HUES64 (cell line): Measurements from ENCODE around the gene TANGO6.
"Not testable (repeated sequence)": the region's sequence is repeated elsewhere in the genome, so short reads cannot be mapped to it uniquely, and the experiment has no call there.

Experiments
- H3K27ac ChIP-seq: 2 replicates; pipeline ENCODE4 v1.7.0; 2013; ENCODE audit warnings: low read depth, low read length, inconsistent platforms
- H3K27me3 ChIP-seq: 2 replicates; pipeline ENCODE4 v1.6.1; 2013; ENCODE audit warnings: mild to moderate bottlenecking, low read length; ENCODE audit not compliant: insufficient read depth
- H3K36me3 ChIP-seq: 2 replicates; pipeline ENCODE4 v1.6.1; 2013; ENCODE audit warnings: mild to moderate bottlenecking, low read length; ENCODE audit not compliant: insufficient read depth
- H3K4me1 ChIP-seq: 2 replicates; pipeline ENCODE4 v1.6.1; 2013; ENCODE audit warnings: mild to moderate bottlenecking, low read length, moderate library complexity; ENCODE audit not compliant: insufficient read depth
- H3K4me3 ChIP-seq: 2 replicates; pipeline ENCODE4 v1.5.1; 2013; ENCODE audit warnings: mild to moderate bottlenecking, low read length, moderate library complexity
- H3K9ac ChIP-seq: 2 replicates; pipeline ENCODE4 v1.6.1; 2013; ENCODE audit warnings: mild to moderate bottlenecking, low read depth, low read length
- H3K9me3 ChIP-seq: 2 replicates; pipeline ENCODE4 v1.6.1; 2013; ENCODE audit warnings: low read depth, low read length; ENCODE audit not compliant: insufficient read depth
- WGBS: fragments of 150-250, 120-280 bp; methylation state at CpG from one replicate; pipeline ENCODE4 v1.1.7; 2013; ENCODE audit warnings: missing lambda C conversion rate; 5-methylcytosine and 5-hydroxymethylcytosine counted together

TANGO6 gene

DNA sequence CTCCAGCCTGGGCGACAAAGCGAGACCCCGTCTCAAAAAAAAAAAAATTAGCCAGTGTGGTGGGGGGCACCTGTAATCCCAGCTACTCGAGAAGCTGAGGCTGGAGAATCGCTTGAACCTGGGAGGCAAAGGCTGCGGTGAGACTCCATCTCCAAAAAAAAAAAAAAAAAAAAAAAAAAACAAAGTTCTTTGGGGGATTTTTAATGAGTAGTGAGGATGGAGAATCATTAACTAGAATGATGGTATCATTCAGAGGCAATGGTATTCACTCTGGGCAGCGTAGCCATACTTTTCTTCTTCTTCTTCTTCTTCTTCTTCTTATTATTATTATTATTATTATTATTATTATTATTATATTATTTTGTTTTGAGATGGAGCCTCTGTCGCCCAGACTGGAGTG is 220.2 kb downstream of the TANGO6 start:
- not testable (repeated sequence) for H3K27ac ChIP-seq, H3K4me3 ChIP-seq, H3K36me3 ChIP-seq, H3K9ac ChIP-seq, H3K27me3 ChIP-seq, H3K9me3 ChIP-seq
- 96% methylated on average over 6 of the region's 8 CpGs for WGBS
- H3K4me1 ChIP-seq = peaks cover 19% of the 10 kb centered on the region

DNA sequence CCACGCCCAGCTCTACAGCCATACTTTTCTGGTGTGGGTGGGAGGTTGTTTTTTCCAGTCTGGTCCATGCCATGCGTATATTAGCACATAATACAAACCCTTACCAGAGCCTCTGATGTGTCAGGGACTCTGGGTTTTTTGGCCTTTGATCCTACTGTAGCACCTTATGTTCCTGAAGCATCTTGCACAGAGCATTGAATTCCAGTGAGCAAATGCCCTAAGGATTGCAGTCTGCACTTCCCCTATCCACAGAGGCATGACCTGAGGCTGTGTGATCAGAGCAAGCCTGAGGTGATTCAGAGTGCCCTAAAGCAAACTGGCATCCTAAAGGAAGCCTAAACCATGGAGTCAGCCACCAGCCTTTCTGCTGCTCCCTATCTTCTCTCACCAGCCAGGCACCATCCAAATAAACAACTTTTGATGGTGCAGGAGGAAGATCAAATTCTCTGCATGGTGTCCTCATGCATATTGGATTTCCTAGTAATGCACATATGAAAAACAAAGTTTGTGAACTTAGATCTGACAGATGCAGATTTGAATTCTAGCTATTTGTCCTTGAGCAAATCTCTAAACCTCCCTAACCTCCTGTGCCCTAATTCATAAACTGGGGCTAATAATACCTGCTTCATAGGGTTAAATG is 220.9 kb downstream of the TANGO6 start:
- H3K36me3 ChIP-seq = no peaks in the 10 kb centered on the region
- H3K27me3 ChIP-seq = no peaks in the 10 kb centered on the region
- WGBS = 90% methylated on average over 2 of the region's 2 CpGs
- H3K27ac ChIP-seq = no peak overlapping the region
- no peak overlapping the region for H3K4me3 ChIP-seq
- H3K4me1 ChIP-seq = peaks cover 20% of the 10 kb centered on the region
- H3K9ac ChIP-seq = no peak overlapping the region
- no peaks in the 10 kb centered on the region for H3K9me3 ChIP-seq

DNA sequence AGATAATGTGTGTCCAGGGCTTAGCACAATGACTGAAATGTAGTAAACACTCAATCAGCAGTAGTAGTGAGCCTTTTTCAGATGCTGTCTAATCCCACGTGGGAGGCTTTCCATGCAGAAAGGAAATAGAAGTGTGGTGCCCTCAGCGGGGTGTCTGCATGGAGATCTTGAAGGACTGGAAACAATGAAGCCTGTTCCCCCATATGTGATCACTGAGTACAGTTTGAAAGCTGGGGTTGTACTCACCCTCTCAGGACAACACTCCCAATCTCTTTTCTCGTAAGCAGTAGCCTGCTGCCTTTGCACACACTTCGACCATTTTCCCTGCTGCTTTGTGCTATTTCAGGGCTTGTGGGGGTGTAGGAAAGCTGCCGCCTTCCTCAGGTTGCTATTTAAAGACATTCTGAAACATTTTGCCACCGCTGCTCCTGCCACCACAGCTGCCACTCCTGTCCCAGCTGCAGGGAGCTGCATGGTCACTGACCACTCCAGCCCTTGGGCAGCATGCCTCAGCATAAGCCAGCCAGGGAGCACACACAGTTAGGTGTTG is 221.5 kb downstream of the TANGO6 start:
- peak overlapping the region; percentile 12; the same call in 1 of the 2 replicates for H3K9ac ChIP-seq
- H3K27ac ChIP-seq = no peak overlapping the region; the same call in 1 of the 2 replicates
- WGBS = 49% methylated on average over 6 of the region's 6 CpGs
- no peaks in the 10 kb centered on the region for H3K27me3 ChIP-seq
- H3K4me3 ChIP-seq = no peak overlapping the region
- H3K36me3 ChIP-seq = no peaks in the 10 kb centered on the region
- no peaks in the 10 kb centered on the region for H3K9me3 ChIP-seq
- peaks cover 23% of the 10 kb centered on the region for H3K4me1 ChIP-seq

DNA sequence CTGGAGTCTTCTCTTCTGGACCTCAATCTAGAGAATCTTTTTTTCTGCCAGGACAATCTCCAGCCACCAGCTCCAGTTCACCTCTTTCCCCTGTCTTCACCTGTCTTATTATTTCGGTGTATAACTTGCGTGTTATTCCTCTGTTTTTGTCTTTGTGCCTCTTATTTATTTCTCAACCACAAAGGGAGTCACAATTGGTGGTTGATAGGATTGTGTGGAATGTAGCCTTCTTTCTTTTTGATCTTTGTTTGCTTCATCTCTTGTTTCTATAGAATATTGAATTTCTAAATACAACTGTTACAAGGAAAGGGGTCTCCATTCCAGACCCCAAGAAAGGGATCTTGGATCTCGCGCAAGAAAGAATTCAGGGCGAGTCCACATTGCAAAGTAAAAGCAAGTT is 226.2 kb downstream of the TANGO6 start:
- Histone ChIP-seq H3K27ac (no peak overlapping the region), H3K36me3 (no peaks in the 10 kb centered on the region), H3K4me3 (no peak overlapping the region), H3K9ac (no peak overlapping the region), H3K27me3 (no peaks in the 10 kb centered on the region), H3K9me3 (no peaks in the 10 kb centered on the region), H3K4me1 (peaks cover 51% of the 10 kb centered on the region)
- WGBS = 92% methylated on average over 5 of the region's 5 CpGs

DNA sequence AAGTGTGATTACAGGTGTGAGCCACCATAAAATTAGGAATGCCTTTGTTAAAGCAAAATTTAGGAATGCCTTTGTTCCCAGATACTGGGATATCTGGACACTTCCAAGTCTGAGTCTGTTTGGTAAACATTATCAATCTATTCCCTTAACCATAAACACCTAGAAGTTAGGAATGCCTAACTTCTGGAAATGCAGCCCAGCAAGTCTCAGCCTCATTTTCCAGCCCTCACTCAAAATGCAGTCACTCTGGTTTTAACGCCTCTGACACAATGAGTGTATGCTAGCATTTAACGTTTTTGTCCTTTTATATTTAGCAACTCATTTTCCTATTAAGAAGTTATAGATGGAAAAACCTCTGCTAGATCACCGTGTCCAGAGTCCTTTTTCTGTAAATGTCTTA is 227.7 kb downstream of the TANGO6 start:
- Histone ChIP-seq H3K9ac (peak overlapping the region; percentile 46; the same call in 1 of the 2 replicates), H3K4me3 (no peak overlapping the region), H3K27me3 (no peaks in the 10 kb centered on the region), H3K4me1 (peaks cover 39% of the 10 kb centered on the region), H3K36me3 (no peaks in the 10 kb centered on the region), H3K27ac (peak overlapping the region; percentile 34), H3K9me3 (no peaks in the 10 kb centered on the region)
- 63% methylated on average over 1 of the region's 3 CpGs for WGBS

DNA sequence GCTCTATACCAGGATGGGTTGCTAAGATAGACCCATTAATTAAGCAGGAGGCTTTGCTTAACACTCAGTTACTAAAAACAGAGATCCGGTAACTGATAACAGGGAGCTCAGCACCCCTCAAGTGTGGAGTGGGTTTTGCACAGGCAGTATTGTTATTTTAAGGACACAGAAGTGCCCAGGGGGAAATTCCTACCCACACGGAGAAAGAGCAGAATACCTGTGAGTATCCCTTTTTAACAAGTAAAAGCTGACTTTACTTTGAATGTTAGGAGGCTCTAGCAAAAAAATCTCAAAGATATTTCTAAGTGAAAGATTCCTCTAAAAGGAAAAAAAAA is 229.3 kb downstream of the TANGO6 start:
- 11% methylated on average over 1 of the region's 2 CpGs for WGBS
- Histone ChIP-seq H3K27ac (peak overlapping the region; percentile 60), H3K9ac (peak overlapping the region; percentile 21; the same call in 1 of the 2 replicates), H3K36me3 (no peaks in the 10 kb centered on the region), H3K9me3 (no peaks in the 10 kb centered on the region), H3K4me1 (peaks cover 53% of the 10 kb centered on the region), H3K27me3 (no peaks in the 10 kb centered on the region), H3K4me3 (peak overlapping the region; percentile 26)

DNA sequence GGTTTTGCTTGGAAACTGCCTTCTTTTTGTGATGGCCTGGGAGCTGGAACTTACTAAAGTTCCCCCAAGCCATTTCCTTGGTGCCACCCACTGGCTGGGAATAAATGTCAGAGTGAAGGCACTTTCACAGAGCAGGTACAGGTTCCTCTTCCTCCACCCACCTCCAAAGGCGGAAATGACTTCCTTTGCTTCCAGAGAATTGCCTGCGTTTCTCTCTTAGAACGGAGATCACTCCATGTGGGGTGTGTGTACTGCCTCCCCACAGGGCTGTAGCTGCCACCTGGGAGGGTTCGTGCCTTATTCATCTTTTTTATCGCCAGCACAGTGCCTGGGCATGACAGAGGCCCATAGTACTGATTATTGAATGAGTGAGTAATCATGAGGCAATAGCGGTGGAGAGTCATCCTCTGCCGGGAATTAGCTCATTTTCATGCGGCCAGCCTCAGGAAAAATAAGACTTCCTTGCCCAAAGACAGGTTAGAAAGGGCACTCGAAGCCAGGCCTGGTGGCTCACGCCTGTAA is 229.9 kb downstream of the TANGO6 start:
- Histone ChIP-seq H3K36me3 (no peaks in the 10 kb centered on the region), H3K27me3 (no peaks in the 10 kb centered on the region), H3K9me3 (no peaks in the 10 kb centered on the region), H3K4me3 (peak overlapping the region; percentile 26; the same call in 1 of the 2 replicates), H3K4me1 (peaks cover 59% of the 10 kb centered on the region), H3K27ac (peak overlapping the region; percentile 64), H3K9ac (peak overlapping the region; percentile 21)
- WGBS = 41% methylated on average over 10 of the region's 10 CpGs

DNA sequence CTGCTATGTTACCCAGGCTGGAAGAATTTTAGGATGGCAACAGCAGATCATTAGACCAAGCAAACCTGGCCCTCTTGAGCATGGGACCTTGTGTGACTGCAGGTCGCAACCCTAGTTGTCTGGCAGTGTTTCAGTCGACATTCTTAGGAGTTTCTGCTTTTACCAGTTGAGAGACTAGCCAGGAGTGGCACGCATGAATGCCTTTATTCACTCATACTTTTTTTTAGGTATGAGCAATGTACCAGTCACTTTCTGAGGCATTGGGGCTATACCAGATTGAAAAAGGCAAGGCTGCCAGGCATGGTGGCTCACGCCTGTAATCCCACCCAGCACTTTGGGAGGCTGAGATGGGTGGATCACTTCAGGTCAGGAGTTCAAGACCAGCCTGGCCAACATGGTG is 233.9 kb downstream of the TANGO6 start:
- 83% methylated on average over 4 of the region's 4 CpGs for WGBS
- no peak overlapping the region for H3K4me3 ChIP-seq
- H3K36me3 ChIP-seq = no peaks in the 10 kb centered on the region
- H3K9ac ChIP-seq = no peak overlapping the region
- peak overlapping the region; percentile 80 for H3K27ac ChIP-seq
- no peaks in the 10 kb centered on the region for H3K27me3 ChIP-seq
- H3K4me1 ChIP-seq = peaks cover 45% of the 10 kb centered on the region
- no peaks in the 10 kb centered on the region for H3K9me3 ChIP-seq

DNA sequence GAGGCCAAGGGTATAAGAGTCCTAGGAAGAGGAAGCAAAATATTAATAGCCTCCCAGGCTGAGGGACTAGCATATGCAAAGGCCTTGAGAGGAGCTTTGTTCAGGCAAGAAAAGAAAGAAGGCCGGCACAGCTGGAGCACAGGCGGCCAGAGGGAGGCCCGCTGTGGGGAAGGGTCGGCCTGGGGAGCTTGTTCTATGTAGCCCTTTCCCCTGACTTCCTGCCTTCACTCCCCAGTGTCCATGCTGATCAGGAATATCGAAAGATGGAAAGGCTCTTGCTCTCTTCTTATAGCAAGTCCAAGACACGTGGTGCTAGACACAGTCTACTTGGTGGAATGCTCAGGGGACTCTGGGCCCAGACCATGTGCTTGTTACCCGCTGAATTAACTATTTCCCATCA is 234.7 kb downstream of the TANGO6 start:
- H3K27ac ChIP-seq = peak overlapping the region; percentile 80; the same call in 1 of the 2 replicates
- no peaks in the 10 kb centered on the region for H3K9me3 ChIP-seq
- no peak overlapping the region for H3K9ac ChIP-seq
- no peaks in the 10 kb centered on the region for H3K36me3 ChIP-seq
- WGBS = 9% methylated on average over 7 of the region's 7 CpGs
- peaks cover 37% of the 10 kb centered on the region for H3K4me1 ChIP-seq
- no peaks in the 10 kb centered on the region for H3K27me3 ChIP-seq
- H3K4me3 ChIP-seq = no peak overlapping the region

DNA sequence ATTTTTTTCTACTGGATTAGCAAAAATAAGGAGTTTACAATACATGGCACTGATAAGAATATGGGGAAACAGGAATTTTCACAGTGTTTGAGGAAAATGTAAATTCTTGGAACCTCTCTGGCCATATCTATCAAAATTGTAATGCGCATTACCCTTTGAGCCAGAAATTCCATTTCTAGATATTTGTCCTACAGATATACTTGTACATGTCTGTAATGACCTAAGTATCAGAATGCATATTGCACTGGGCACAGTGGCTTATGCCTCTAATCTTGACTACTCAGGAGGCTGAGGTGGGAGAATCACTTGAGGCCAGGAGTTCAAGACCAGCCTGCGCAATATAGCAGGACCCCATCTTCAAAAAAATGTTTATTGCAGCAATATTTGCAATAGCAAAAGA is 236.4 kb downstream of the TANGO6 start:
- Histone ChIP-seq H3K27ac (no peak overlapping the region), H3K9ac (no peak overlapping the region), H3K4me3 (no peak overlapping the region), H3K27me3 (no peaks in the 10 kb centered on the region), H3K4me1 (peaks cover 36% of the 10 kb centered on the region), H3K9me3 (no peaks in the 10 kb centered on the region), H3K36me3 (no peaks in the 10 kb centered on the region)
- 100% methylated on average over 2 of the region's 2 CpGs for WGBS

DNA sequence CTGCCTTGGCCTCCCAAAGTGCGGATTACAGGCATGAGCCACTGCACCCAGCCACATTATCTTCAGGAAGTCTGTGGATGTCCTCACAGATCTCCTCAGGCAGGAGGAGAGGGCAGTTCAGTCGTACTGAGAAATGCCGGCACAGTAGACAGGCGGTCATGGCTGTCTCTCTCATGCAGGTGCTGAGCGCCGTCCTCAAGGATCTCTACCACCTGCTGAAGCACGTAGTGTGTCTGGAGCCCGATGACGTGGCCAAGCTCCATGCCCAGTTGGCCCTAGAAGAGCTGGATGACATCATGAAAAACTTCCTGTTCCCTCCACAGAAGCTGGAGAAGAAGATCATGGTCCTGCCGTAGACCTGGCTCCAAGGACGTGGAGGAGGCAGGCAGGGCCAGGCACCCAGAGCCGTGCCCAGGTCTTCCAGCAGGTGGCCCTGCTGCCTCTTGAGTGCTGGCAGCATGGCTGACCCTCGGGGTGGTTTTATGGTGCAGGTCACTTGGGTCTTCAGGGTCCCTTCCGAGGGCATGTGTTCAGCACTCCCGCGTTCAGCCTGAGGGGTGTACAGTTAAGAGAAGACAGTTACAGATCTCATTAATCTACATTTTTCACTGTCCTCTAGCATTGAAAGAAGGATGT is 240.1 kb downstream of the TANGO6 start:
- H3K4me1 ChIP-seq = peaks cover 15% of the 10 kb centered on the region
- H3K9me3 ChIP-seq = no peaks in the 10 kb centered on the region
- 92% methylated on average over 14 of the region's 16 CpGs for WGBS
- H3K36me3 ChIP-seq = no peaks in the 10 kb centered on the region
- H3K4me3 ChIP-seq = no peak overlapping the region
- H3K27ac ChIP-seq = no peak overlapping the region
- no peaks in the 10 kb centered on the region for H3K27me3 ChIP-seq
- H3K9ac ChIP-seq = no peak overlapping the region
